ENCODE data around the gene SP3.
A peak's percentile ranks its signal among the peaks of the same experiment; 100 is the strongest.
"Not testable (repeated sequence)": the region's sequence is repeated elsewhere in the genome, so short reads cannot be mapped to it uniquely, and the experiment has no call there.

The SP3 gene

GRCh38 chr2:173891315-173892037 lies 73.7 kb downstream of the SP3 start:
- DNase-seq (ENCODE audit: low spot score), result no peak

GRCh38 chr2:173889464-173889863 lies 75.7 kb downstream of the SP3 start:
- DNase-seq (ENCODE audit: low spot score), result not testable (repeated sequence)

GRCh38 chr2:173886613-173887012 lies 78.6 kb downstream of the SP3 start:
- no peak for DNase-seq (ENCODE audit: low spot score)

- peak; percentile 43 for DNase-seq (ENCODE audit: low spot score)
These were observed 81.0 kb downstream of the SP3 start for GRCh38 chr2:173884025-173884802.

- DNase-seq (ENCODE audit: low spot score), result no peak
These were observed 83.3 kb downstream of the SP3 start for GRCh38 chr2:173881886-173882285.

- peak; percentile 77 for DNase-seq (ENCODE audit: low spot score)
These were observed 83.7 kb downstream of the SP3 start for GRCh38 chr2:173881461-173881860.

GRCh38 chr2:173880561-173880960 lies 84.6 kb downstream of the SP3 start:
- DNase-seq (ENCODE audit: low spot score), result no peak

GRCh38 chr2:173876833-173877413 lies 88.2 kb downstream of the SP3 start:
- DNase-seq (ENCODE audit: low spot score), result no peak

- no peak for DNase-seq (ENCODE audit: low spot score)
These were observed 90.3 kb downstream of the SP3 start for GRCh38 chr2:173874894-173875237.

- no peak for DNase-seq (ENCODE audit: low spot score)
These were observed 90.9 kb downstream of the SP3 start for GRCh38 chr2:173874003-173874893.

- DNase-seq (ENCODE audit: low spot score), result no peak
These were observed 92.5 kb downstream of the SP3 start for GRCh38 chr2:173872714-173873113.

- DNase-seq (ENCODE audit: low spot score), result no peak
These were observed 95.6 kb downstream of the SP3 start for GRCh38 chr2:173869244-173870229.

- DNase-seq (ENCODE audit: low spot score), result no peak
These were observed 96.8 kb downstream of the SP3 start for GRCh38 chr2:173868406-173868805.

- DNase-seq (ENCODE audit: low spot score), result no peak
These were observed 98.1 kb downstream of the SP3 start for GRCh38 chr2:173866874-173867618.

- DNase-seq (ENCODE audit: low spot score), result no peak
These were observed 99.0 kb downstream of the SP3 start for GRCh38 chr2:173865971-173866873.

GRCh38 chr2:173862612-173863217 lies 102.5 kb downstream of the SP3 start:
- peak; percentile 15 for DNase-seq (ENCODE audit: low spot score)

GRCh38 chr2:173860566-173860965 lies 104.6 kb downstream of the SP3 start:
- DNase-seq (ENCODE audit: low spot score), result no peak

GRCh38 chr2:173860082-173860481 lies 105.1 kb downstream of the SP3 start:
- DNase-seq (ENCODE audit: low spot score), result no peak

- no peak for DNase-seq (ENCODE audit: low spot score)
These were observed 106.9 kb downstream of the SP3 start for GRCh38 chr2:173858291-173858731.
